HG02588 (cell line): ENCODE data around the gene RBM15.

Source experiments
- ATAC-seq: cut with Tn5 transposase; IDR thresholded peaks from one replicate; pipeline ENCODE4 v1.9.1; 2021; ENCODE audit warnings: mild to moderate bottlenecking, moderate library complexity; ENCODE audit not compliant: unreplicated experiment

Gene RBM15

DNA sequence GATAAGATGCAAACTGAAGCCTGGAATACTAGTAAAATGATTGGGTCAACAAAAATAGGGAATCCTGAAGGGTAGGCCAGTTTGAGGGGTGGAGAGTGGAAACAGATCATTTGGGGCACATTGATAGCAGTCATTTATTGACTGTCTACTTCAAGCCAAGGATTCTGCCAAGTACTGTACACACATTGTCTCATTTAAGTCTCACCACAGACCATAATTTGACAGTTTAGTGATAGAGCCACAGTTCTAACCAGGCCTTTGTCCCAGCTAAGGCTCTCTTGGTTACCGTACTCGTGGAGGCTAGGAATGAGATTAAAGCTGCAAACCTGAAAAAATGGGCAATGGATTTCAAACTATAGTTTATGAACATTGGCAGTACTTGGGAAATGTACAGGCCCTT, 11.2 kb downstream of the RBM15 start:
- ATAC-seq: no peak

DNA sequence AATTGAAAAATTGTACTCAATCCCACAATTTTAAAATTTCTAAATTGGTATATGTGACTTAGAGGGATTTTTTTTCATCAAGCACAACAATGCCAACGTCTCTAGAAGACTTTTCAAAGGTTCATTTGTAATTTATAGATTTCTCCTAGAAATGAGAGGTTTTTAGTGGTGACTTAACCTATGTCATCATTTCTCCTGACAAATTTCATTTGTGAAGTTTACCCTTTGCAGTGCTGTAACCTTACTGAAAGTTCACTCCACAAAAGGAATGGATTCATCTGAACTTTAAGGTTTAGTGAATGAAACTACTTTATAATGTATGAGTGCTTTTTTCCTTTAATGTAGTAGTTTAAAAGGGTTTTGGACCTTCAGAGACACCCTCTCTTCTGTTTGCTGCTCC, 16.1 kb downstream of the RBM15 start:
- ATAC-seq: no peak

DNA sequence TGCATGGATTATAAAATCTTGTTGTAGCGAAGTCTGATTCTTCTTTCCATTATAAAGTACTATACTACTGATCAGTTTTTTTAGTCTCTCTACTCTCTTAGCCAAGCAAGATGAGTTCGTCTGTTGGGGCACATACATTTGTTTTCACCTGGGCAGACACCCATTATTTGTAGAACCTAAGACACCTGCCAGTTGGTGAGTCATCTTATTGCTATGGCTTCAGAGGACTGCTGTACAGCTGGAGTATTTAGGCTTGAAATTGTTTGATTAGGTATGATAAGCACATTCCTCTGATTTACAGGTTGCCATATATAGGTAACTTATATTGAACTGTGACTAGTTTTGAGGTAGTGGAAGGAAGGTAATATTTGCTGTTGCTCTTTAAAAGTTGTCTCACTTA, 17.2 kb downstream of the RBM15 start:
- no peak for ATAC-seq

DNA sequence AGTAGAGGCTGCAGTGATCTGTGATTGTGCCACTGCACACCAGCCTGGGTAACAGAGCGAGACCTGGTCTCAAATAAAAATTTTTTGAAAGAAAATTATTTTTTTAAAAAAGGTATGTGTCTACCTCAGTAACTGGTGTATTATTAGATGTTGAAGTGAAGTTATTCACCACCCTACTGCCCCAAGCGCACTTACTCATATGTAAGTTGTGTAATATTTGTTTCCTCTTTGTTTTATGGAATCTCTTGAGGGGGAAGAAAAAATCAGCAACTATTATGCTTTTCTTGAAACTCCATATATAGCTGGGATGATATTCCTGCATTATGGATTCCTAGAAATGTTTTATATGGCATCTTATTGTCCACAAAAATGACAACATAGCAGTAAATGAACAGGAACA, 21.3 kb downstream of the RBM15 start:
- ATAC-seq: no peak

DNA sequence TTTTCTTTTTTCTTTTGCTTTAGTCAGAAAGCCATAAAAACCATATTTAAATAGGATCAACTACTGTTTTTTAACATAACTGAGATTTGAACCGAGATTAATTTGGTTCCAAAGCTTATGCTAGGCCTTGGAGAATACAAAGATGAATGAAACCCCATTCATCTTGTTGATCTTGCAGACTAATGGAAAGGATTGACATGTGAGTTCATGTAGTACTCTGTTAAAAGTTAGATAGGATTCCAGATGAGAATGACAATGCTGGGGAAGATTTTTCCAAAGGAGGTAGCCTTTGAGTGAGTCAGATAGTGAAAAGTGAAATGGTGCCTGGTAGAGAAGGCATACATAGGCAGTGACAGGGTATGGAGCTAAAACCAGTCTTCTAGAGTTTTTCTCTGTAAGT, 22.7 kb downstream of the RBM15 start:
- ATAC-seq: no peak

DNA sequence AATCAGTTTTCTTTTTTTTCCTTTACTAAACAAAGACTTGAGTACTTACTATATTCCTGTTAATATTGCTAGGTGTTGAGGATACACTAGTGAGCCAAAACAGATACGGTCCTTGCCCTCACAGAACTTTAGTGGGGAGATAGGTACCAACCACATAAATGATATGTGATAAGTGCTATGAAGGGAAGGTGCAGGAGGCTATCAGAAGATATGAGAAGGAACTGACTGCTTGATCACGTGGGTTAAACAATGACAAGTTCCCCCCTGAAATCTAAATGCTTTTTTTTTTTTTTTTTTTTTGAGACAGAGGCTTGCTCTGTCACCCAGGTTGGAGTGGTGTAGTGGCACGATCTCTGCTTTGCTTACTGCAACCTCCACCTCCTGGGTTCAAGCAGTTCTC, 25.0 kb downstream of the RBM15 start:
- no peak for ATAC-seq

DNA sequence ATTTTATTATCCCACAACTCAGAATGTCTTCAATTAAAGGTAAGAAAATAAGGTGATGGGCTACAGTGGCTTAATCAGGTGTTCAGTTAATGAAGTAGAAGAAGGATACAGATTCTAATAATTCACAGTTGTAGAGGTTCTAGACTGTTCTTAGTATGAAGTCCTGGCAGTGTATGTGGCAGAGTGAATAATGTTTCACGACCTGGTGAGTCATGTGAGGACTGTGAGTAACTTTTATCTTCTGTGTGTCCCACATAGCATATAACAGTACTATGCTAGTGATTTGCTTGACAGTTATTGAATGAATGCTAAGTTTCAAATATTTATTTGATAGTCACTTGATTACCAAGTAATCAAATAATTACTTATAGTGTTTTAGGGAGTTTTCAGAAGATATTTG, 31.6 kb downstream of the RBM15 start:
- no peak for ATAC-seq

DNA sequence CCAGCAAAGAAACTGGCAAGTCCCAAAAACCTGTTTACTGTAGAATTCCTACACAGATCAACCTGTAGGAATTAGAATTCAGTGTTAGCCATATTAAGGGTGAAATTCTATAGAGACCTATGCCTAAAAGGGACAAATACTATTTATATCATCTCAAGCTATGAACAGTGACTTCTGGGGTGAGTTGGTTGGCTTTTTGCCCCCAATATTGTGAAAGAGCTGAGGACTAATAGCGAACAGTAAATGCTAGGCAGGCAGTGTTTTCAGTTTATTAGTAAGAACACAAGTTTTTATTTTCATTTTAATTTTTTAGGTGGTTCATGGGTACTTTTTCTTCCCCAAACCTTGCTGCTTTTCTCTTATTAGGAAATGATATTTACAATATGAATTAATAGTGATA, 36.3 kb downstream of the RBM15 start:
- ATAC-seq: no peak

DNA sequence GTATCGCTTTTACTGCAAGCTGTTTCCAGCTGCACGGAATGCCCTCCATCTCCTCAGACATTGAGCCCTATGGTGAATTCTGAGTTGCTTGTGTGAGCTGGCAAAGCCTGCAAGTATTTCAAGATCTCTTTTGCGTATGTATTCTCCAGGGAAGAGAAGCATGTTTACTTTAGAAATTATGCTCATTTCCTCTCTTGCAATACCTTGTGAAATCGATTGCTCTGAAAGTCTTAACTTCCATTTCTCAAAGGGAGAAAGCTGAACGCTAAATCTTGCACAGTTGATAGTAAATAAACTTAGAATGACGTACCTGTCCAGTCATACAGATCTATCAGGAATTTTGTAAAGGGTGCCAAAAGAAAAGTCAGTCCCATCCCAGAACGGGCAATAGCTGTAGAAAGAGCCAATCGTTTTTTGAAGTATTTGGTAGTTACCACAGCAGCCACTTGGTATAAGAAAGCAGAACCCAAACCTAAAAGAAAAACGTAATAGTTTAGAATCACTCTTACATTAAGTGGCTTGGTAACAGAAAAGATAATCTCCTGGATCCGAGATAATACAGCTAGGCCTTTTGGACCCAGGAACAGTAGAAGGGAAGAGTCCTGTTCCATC, 41.6 kb downstream of the RBM15 start:
- no peak for ATAC-seq

DNA sequence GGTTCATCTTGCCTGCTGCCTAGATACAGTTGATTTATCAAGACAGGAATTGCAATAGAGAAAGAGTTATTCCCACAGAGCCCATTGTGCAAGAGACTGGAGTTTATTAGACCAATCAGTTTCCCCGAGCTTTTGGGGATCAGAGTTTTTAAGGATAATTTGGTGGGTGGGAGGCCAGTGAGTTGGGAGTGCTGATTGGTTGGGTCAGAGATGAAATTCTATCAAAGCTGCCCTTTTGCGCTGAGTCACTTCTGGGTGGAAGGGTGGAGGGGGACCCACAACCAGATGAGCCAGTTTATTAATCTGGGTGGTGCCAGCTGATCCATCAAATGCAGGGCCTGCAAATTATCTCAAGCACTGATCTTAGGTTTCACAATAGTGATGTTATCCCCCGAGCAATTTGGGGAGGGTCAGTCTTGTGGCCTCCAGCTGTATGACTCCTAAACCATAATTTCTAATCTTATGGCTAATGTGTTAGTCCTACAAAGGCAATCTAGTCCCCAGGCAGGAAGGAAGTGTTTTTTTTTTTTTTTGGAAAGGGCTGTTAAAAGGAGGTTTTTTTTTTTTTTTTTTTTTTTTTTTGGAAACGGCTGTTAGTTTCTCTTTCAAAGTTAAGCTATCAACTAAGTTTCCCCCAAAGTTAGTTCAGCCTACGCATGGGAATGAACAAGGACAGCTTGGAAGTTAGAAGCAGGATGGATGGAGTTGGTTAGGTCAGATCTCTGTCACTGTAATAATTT, 44.2 kb downstream of the RBM15 start:
- no peak for ATAC-seq

DNA sequence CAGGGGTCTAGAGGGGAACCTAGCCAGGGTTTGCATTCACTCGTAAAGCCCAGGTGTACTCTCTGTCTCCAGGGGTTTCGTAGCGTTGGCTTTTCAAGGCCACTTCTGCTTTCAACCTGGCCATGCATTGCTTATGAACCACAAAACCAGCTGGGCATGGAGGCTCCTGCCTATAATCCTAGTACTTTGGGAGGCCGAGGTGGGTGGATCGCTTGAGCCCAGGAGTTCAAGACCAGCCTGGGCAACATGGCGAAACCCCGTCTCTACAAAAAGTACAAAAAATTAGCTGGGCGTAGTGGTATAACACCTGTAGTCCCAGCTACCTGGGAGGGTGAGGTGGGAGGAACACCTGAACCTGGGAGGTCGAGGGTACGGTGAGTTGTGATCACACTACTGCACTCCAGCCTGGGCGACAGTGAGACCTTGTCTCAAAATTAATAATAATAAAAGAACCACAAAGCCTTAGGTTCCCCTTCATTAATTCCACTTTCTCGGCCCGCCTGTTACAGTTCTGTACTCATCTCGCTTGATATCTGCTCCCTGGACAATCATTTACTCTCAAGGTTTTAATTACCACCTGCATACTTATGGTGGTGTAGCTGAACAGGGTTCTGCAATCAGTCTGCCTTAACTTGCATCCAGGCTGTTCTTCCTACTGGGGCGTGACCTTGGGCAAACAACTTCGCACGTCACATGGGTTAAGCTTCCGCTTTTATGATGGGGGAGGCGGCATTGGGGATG, 45.6 kb downstream of the RBM15 start:
- peak; percentile 60 for ATAC-seq

DNA sequence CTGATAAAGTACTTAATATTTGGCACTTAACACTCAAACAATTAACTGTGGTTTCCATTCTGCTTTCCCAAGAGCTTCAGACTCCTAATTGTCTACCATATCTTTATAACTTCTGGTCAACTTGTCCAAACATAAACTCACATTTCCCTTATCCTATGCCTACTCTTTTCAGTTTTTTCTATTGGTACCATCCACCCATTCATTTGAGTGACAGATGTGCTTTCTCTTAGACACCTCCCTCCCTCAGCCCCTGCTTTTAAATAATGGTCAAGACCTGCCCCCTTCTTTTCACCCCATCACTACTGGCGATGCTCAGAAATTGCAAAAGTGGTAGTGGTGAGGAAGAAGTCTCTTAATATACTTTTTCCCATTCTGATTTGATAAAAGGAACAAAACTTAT, 46.2 kb downstream of the RBM15 start:
- ATAC-seq: no peak

DNA sequence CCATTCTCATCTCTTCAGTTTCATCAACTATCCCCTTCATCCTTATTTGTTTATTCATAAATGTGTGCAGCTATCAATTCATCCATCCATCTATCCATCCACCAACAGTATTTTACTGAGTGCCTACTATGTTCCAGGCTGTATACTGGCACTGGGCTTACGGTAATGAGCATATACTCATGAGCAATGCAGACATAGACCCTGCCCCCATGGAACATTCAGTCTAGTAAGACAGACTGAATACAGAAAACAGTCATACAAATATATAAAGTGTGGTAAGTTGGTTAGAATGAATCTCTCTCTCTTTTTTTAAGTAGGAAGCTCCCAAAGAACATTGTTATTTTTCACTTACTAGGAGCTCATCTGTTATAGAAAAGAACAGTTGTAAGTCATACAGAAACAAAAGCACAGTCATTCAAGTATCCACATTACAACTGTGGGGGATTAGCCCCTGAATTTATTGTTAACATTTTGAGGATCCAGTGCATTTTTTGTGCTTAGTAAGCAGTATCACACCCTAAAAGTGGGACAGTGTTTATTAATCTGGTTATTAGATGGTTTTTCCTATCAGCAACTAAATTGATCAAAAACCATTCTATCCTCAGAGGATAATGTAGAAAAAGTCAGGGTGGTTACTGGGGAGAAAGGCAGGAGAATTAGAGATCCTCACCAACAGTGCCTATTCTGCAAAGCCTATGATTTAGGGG, 48.0 kb downstream of the RBM15 start:
- no peak for ATAC-seq

DNA sequence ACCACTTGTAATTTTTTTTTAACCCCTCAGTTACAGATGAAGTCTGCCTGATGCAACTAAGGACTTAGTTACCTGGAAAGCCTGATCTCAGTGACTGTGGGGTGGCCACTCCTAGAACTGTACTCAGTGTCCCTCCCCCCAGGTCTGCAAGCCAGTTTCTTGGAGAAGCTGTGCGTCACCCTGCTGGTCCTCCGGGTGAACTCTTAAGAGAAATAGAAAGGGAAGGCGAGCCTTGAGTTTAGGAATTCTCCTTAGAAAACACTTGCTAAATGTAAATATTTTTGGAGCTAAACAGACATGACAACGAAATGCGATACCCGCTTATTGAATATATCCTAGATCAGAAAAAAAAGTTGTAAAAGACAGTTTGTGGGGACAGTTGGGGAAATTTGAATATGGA, 50.9 kb downstream of the RBM15 start:
- ATAC-seq: no peak

DNA sequence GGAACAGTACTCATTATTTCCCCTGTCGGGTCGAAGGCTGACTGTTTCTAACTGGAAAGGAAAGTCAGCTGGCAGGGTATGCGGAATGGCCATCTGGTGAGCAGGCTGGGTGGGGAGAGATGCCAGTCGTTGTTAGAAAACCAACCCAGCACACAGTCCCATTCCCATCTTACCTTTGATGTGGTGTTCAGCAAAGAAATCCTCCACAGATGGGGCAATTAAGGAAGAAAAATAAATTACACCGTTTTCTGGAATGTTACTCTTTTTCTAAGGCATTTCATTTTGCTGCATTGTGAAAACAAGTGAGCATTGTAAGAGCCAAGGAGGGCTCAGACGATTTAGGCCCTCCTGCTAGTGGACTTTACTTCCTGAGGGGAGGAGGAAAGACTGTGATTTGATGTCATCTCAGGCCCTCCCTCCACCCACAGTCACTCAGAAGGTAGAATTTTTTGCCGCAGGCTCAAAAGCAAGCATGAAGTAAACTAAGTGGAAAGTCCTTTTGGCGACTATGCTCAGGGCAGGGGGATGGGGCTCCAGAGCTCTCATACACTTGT, 51.6 kb downstream of the RBM15 start, which contains the start of gene SLC16A4:
Gene SLC16A4 (minus strand): TSS at position 335 of the 554 bp plus-strand sequence. CDS start 1,703 bp downstream, outside the sequence.
- no peak for ATAC-seq

DNA sequence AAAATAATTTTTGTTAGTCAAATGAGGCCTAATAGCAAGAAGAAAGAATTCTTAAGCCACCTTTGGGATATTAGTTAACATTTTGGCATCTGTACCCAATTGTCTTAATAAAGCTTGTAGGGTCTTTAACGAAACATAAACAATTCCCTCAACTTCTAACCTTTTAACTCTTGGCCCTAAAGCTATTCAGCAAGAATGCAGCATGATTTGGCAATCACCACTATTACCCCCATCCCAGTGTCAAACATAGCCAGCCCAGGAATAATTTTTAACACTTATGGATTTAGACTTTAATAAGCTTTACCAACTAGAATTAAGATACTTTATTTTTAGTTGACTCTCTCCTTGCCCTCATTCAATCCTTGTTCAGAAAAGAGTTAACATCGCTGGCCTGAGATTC, 54.1 kb downstream of the RBM15 start:
- no peak for ATAC-seq

DNA sequence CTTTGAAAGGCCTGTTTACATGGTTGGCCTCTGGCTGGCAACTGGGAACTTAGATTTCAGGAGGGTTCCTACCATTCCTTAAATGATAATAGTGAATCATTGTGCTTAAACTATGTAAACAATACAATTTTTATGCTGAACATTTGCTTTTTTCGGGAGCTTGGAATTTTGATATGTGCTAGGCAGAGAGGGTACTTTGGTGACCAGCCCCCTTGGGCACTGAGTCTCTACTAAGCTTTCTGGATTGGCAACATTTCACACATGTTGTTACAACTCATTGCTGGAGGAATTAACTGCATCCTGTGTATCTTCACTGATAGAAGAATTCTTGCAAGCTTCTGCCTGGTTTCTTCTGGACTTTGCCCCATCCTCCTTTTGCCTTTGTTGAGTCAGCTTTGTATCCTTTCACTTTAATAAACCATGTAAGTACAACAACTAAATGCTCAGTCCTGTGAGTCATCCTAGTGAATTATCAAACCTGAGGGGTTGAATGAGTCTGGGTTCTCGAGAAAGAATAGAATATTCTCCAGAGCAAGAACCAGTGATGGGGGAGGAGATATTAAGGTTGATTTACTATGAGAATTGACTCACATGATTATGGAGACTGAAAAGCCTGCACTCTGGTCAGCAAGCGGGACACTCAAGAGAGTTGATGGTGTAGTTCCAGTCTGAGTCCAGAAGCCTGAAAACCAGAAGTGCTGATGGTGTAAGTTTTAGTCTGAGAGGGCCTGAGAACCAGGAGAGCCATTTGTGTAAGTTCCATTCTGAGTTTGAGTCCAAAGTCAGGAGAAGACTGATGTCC, 54.7 kb downstream of the RBM15 start:
- no peak for ATAC-seq

DNA sequence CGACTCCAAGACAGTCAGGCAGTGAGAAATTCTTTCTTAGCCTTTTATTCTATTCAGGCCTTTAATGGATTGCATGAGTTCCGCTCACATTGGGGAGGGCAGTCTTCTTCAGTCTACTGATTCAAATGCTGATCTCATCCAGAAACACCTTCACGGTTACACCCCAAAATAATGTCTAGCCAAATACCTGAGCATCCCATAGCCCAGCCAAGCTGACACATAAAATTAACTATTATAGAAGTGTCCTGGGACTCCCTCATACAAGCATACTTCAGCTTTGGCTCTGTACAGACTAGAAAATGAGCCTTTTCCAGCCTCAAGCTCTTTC, 55.3 kb downstream of the RBM15 start:
- no peak for ATAC-seq
